ENCODE measurements around the gene KRT4. TPM values are rescaled to one million over a fixed set of nuclear protein-coding genes. Genes with fewer than 3 reads are reported as not detected.

KRT4 gene
- polyA plus RNA-seq, 1 donor from 2014 or later = not detected

DNA sequence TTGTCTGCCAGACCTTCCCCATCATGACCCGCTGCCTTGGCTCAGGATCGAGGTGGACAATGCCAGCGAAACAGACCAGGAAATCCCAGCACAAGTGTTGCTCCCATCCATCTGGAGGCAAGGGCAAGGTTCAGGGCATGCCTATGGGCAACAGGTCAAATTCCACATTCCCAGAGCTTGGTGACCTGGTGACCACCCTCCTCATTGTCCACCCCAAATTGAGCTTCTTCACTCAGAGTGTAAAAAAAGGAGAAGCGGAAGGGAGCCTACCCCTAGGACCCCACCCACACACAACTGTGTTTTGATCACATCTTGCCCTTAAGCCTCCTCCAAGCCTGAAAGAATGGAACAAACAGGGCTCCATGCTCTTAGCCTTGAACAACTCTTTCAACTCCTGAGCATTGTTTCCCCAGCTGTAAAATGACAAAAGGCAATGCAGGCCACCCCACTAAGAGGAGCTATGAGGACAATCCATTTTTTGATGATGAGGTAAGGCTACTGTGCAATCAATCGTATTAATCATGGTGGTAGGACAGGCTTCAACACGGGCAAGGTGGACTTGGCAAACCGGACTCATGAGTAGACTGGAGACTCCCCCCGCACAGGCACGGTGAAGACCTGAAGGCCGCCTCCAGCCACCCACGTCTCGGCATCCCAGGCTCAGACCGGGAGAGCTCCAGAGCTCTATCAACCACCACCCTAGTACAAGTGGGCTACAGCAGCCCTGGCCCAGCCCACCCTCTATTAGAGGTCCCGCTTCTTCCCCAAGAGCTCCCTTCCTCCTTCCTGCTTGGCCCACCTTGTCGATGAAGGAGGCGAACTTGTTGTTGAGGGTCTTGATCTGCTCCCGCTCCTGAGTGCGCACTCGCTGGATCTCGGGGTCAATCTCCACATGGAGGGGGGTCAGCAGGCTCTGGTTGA, 19.3 kb upstream of the KRT4 start:
- Histone ChIP-seq H3K9ac (ENCODE audit: low read length) (no peak overlapping the region), H3K4me3 (ENCODE audit: low read length) (no peak overlapping the region), H3K27me3 (ENCODE audit: insufficient read depth, low read depth, low read length) (no peaks in the 10 kb centered on the region), H2AFZ (ENCODE audit: low read depth, low read length) (no peak overlapping the region), H3K27ac (ENCODE audit: low read length) (no peak overlapping the region), H3F3A (ENCODE audit: insufficient read depth, low read length, poor library complexity, severe bottlenecking) (no peaks in the 10 kb centered on the region), H3K4me2 (ENCODE audit: low read length) (no peak overlapping the region), H3K9me2 (ENCODE audit: insufficient read depth, low read length) (no peaks in the 10 kb centered on the region), H4K20me1 (ENCODE audit: insufficient read depth) (no peaks in the 10 kb centered on the region), H3K36me3 (ENCODE audit: insufficient read depth, low read length) (no peaks in the 10 kb centered on the region), H3K9me3 (ENCODE audit: low read length) (no peaks in the 10 kb centered on the region), H3K79me2 (replicated peaks; ENCODE audit: insufficient read depth, low read length) (no peaks in the 10 kb centered on the region)
- TF ChIP-seq EP300 (conservative IDR thresholded peaks at IDR 0.05; ENCODE audit: poor library complexity, severe bottlenecking) (no peak), RAD21 (conservative IDR thresholded peaks at IDR 0.05) (no peak), EZH2 (IDR thresholded peaks at IDR 0.05; ENCODE audit: borderline replicate concordance, insufficient read depth, low read length, poor library complexity, severe bottlenecking) (no peak), TAF1 (IDR thresholded peaks at IDR 0.05; ENCODE audit: low read depth) (no peak)
- TF ChIP-seq, protein P1, sequence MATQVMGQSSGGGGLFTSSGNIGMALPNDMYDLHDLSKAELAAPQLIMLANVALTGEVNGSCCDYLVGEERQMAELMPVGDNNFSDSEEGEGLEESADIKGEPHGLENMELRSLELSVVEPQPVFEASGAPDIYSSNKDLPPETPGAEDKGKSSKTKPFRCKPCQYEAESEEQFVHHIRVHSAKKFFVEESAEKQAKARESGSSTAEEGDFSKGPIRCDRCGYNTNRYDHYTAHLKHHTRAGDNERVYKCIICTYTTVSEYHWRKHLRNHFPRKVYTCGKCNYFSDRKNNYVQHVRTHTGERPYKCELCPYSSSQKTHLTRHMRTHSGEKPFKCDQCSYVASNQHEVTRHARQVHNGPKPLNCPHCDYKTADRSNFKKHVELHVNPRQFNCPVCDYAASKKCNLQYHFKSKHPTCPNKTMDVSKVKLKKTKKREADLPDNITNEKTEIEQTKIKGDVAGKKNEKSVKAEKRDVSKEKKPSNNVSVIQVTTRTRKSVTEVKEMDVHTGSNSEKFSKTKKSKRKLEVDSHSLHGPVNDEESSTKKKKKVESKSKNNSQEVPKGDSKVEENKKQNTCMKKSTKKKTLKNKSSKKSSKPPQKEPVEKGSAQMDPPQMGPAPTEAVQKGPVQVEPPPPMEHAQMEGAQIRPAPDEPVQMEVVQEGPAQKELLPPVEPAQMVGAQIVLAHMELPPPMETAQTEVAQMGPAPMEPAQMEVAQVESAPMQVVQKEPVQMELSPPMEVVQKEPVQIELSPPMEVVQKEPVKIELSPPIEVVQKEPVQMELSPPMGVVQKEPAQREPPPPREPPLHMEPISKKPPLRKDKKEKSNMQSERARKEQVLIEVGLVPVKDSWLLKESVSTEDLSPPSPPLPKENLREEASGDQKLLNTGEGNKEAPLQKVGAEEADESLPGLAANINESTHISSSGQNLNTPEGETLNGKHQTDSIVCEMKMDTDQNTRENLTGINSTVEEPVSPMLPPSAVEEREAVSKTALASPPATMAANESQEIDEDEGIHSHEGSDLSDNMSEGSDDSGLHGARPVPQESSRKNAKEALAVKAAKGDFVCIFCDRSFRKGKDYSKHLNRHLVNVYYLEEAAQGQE (IDR thresholded peaks at IDR 0.05; ENCODE audit: borderline replicate concordance) = no peak
- TF ChIP-seq, protein P2, sequence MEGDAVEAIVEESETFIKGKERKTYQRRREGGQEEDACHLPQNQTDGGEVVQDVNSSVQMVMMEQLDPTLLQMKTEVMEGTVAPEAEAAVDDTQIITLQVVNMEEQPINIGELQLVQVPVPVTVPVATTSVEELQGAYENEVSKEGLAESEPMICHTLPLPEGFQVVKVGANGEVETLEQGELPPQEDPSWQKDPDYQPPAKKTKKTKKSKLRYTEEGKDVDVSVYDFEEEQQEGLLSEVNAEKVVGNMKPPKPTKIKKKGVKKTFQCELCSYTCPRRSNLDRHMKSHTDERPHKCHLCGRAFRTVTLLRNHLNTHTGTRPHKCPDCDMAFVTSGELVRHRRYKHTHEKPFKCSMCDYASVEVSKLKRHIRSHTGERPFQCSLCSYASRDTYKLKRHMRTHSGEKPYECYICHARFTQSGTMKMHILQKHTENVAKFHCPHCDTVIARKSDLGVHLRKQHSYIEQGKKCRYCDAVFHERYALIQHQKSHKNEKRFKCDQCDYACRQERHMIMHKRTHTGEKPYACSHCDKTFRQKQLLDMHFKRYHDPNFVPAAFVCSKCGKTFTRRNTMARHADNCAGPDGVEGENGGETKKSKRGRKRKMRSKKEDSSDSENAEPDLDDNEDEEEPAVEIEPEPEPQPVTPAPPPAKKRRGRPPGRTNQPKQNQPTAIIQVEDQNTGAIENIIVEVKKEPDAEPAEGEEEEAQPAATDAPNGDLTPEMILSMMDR (IDR thresholded peaks at IDR 0.05; ENCODE audit: poor library complexity, severe bottlenecking) = no peak

DNA sequence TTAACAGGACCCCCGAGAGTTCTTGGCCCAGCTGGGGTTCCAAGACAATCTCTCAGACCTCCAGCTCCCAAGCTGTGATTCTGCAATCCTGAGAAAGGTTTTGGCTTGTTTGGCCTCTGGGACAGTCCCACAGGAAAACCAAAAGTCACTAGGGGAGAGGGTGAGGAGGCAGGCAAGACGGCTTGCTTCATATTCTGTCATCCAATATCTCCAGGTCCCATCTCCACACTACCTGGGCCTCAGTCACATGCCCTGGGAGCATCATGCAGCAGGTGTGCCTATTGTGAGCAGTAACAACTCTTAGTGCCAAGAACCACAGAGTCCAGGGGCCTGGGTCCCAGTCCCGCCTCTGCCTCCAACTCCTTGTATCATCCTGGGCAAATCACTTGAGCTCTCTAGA, 18.5 kb upstream of the KRT4 start:
- Histone ChIP-seq H3K36me3 (ENCODE audit: insufficient read depth, low read length) (no peaks in the 10 kb centered on the region), H3K27me3 (ENCODE audit: insufficient read depth, low read depth, low read length) (no peaks in the 10 kb centered on the region), H4K20me1 (ENCODE audit: insufficient read depth) (no peaks in the 10 kb centered on the region), H3K79me2 (replicated peaks; ENCODE audit: insufficient read depth, low read length) (no peaks in the 10 kb centered on the region), H3K9me3 (ENCODE audit: low read length) (no peaks in the 10 kb centered on the region), H2AFZ (ENCODE audit: low read depth, low read length) (no peak overlapping the region), H3K9ac (ENCODE audit: low read length) (no peak overlapping the region), H3K4me3 (ENCODE audit: low read length) (no peak overlapping the region), H3K27ac (ENCODE audit: low read length) (no peak overlapping the region), H3K9me2 (ENCODE audit: insufficient read depth, low read length) (no peaks in the 10 kb centered on the region), H3F3A (ENCODE audit: insufficient read depth, low read length, poor library complexity, severe bottlenecking) (no peaks in the 10 kb centered on the region), H3K4me2 (ENCODE audit: low read length) (no peak overlapping the region)
- no peak for TF ChIP-seq SMC3 (conservative IDR thresholded peaks at IDR 0.05; ENCODE audit: poor library complexity)
- no peak for TF ChIP-seq RAD21 (conservative IDR thresholded peaks at IDR 0.05)
- TF ChIP-seq, protein P1 (IDR thresholded peaks at IDR 0.05; ENCODE audit: borderline replicate concordance) = no peak
- no peak for TF ChIP-seq POLR2AphosphoS5 (IDR thresholded peaks at IDR 0.05)
- TF ChIP-seq, protein P2 (IDR thresholded peaks at IDR 0.05; ENCODE audit: poor library complexity, severe bottlenecking) = no peak
- TF ChIP-seq EP300 (conservative IDR thresholded peaks at IDR 0.05; ENCODE audit: poor library complexity, severe bottlenecking) = no peak
- no peak for TF ChIP-seq TAF1 (IDR thresholded peaks at IDR 0.05; ENCODE audit: low read depth)
- no peak for TF ChIP-seq MXI1 (conservative IDR thresholded peaks at IDR 0.05; ENCODE audit: poor library complexity, severe bottlenecking)
- TF ChIP-seq EZH2 (IDR thresholded peaks at IDR 0.05; ENCODE audit: borderline replicate concordance, insufficient read depth, low read length, poor library complexity, severe bottlenecking) = no peak

Data from neural cell (in vitro differentiated cells).